GM12873 (cell line): ENCODE measurements around the gene TSPAN16.

Experiments
- TF ChIP-seq, protein P1 (sequence below): IDR thresholded peaks from 2 replicates; pipeline ENCODE4 v1.5.1; 2012; ENCODE audit warnings: low read depth, mild to moderate bottlenecking, moderate library complexity, low read length, control low read depth; ENCODE audit not compliant: insufficient read depth; ENCODE audit errors: missing control alignments

TSPAN16 gene, protein sequence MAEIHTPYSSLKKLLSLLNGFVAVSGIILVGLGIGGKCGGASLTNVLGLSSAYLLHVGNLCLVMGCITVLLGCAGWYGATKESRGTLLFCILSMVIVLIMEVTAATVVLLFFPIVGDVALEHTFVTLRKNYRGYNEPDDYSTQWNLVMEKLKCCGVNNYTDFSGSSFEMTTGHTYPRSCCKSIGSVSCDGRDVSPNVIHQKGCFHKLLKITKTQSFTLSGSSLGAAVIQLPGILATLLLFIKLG

DNA sequence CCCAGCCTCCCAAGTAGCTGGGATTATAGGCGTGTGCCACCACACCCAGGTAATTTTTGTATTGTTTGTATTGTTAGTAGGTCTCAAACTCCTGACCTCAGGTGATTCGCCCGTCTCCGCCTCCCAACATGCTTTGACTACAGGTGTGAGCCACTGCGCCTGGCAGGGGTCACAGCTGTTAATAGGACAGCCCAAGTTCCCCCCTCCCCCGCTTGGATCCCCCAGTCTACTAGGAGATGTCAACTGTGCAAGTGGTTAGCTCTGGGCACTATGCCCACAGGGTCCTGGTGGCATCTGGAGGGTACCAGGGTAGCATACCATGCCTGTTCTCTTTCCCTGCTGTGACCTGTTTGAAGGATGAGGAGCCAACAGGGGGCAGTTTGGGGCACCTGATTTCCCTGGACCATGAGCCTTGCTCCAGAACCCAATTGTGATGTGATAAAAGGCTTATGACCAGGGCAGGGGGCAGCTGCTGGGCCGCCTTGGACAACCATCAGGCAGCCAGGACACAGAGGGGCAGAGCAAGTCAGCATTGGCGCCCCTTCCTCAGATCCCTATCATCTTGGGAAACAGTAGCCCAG lies at the start of gene TSPAN16:
TSS of gene TSPAN16 (plus strand) at position 496 of the 581 bp plus-strand sequence. CDS start 138 bp downstream, outside the sequence.
- TF ChIP-seq, protein P1, sequence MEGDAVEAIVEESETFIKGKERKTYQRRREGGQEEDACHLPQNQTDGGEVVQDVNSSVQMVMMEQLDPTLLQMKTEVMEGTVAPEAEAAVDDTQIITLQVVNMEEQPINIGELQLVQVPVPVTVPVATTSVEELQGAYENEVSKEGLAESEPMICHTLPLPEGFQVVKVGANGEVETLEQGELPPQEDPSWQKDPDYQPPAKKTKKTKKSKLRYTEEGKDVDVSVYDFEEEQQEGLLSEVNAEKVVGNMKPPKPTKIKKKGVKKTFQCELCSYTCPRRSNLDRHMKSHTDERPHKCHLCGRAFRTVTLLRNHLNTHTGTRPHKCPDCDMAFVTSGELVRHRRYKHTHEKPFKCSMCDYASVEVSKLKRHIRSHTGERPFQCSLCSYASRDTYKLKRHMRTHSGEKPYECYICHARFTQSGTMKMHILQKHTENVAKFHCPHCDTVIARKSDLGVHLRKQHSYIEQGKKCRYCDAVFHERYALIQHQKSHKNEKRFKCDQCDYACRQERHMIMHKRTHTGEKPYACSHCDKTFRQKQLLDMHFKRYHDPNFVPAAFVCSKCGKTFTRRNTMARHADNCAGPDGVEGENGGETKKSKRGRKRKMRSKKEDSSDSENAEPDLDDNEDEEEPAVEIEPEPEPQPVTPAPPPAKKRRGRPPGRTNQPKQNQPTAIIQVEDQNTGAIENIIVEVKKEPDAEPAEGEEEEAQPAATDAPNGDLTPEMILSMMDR: no peak

DNA sequence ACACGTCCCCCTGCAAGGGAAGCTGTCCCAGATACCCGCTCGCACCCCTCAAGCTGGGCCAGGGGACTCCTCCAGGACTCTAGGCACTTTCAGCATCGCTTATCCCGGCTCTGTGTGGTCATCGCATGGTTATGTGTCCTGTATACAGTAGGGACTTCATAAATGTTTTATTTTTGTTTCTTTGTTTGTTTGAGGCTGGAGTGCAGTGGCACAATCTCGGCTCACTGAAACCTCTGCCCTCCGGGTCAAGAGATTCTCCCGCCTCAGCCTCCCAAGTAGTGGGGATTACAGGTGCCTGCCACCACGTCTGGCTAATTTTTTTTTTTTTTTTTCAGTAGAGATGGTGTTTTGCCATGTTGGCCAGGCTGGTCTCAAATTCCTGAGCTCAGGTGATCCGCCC lies 49.0 kb upstream of the TSPAN16 start:
- TF ChIP-seq, protein P1: no peak

DNA sequence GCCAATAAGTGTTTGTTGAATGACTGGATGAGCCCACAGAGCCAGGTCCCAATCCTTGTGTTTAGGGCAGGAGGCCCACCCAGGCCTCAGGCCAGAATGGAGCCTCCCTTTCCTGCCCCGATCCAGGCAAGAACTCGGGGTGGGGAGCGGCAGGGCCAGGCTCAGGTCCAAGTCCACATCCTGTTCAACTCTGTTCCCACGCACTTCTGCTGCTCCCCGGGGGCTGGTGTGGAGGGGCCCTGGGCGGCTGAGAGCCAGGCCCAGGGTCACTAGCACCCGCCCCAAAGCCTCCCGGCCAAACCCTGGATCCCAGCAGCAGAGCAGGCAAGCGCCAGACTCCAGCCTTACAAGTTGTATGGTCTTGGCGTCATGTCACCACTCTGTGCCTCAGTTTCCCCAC lies 48.6 kb upstream of the TSPAN16 start:
- TF ChIP-seq, protein P1: no peak

DNA sequence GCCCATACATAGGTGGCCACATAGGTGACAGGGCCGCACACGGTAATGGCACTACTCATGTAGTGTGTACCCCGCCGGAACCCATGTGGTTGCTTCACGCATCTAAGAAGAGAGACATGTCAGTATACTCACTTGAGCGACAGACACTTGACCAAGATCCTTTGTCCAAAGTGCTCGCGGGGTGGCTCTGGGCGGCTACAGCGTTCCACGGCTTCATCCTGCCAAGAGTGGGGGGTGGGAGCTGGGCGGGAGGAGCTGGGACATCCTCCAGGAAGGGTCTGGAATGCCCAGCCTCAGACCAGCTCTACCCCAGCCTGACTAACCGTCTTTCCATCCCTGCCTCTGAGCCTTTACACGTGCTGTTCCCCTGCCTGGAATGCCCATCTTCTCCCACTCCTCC lies 48.0 kb upstream of the TSPAN16 start:
- TF ChIP-seq, protein P1: no peak

DNA sequence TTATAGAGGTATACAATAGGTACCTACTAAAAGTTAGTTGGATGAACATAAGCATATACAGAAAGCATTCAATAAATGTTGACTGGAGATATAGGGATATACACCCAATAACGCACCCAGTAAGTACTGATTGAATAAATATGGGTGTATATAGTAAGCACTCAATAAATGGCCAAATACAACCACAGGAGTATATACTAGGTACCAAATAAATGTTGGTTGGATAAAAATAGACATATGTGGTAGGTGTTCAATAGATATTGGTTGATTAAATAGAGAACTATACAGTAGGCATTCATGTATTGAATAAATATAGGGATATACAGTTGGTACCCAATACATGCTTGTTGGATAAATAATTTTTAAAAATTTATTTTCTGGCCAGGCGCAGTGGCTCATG lies 47.1 kb upstream of the TSPAN16 start:
- TF ChIP-seq, protein P1: no peak

DNA sequence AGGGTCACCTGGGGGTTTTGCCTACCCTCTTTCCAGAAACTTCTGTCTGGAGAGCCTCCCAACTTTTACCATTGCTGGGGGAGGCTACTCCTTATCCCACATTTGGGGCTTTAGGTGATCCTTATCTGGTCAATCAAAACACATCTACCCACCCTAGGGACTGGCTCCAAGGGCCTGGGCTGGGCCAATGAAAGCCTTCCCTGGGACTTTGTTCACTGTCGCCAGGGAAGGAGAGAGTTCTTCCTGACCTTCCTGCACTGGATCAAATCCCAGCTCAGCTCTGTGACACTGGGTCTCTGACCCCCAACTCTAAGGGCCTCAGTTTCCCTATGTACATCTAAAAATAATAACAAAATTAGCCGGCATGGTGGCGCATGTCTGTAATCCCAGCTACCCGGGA lies 44.7 kb upstream of the TSPAN16 start:
- TF ChIP-seq, protein P1: no peak

DNA sequence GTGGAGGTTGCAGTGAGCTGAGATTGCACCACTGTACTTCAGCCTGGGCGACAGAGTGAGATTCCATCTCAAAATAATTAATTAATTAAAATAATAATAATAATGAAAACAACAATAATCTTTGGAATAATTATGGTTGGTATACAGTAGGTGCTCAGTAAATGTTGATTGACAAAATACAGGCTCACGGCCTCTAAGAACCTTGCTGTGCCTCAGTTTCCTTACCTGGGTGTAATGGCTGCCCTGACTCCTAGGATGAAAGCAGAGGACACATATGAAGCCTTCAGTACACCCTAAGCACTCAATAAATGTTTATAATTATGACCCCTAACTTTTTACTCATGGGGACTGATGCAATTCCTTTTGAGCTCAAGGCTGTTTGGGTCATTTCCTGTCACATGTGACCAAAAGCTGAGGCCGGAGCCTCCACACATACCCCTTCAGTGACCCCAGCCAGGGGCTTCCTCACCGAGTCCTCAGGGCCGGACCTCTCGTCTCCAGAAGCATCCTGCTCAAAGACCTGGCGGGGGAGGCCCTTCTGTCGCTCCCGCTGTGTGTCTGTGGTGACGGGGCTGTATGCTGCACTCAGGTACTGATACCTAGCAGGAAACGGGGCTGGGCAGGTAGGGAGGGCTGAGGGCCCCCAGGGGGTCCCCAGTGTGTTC lies 44.2 kb upstream of the TSPAN16 start:
- TF ChIP-seq, protein P1: no peak
